Measurements from ENCODE around the gene GPAT2. TPM values are rescaled to one million over a fixed set of nuclear protein-coding genes. Genes with fewer than 3 reads are reported as not detected.
"Not testable (repeated sequence)": the region's sequence is repeated elsewhere in the genome, so short reads cannot be mapped to it uniquely, and the experiment has no call there.

The GPAT2 gene
- total RNA-seq, 3 donors from 2014 or later (not counting 1 experiment from before 2014, with no cell fraction given): 2.3 to 6.0 (median 3.8) TPM

GRCh38 chr2:96035554-96035953 lies 838 bp upstream of the GPAT2 start:
- H3K27me3 ChIP-seq (ENCODE audit: control insufficient read depth, insufficient read depth, low read length); intact Hi-C loops (cut with micrococcal nuclease); H3K9me3 ChIP-seq (ENCODE audit: control insufficient read depth, insufficient read depth, low read length); H3K27ac Mint-ChIP-seq; H3K4me1 Mint-ChIP-seq; H3K36me3 ChIP-seq (ENCODE audit: control insufficient read depth, insufficient read depth, low read length); DNase-seq; H3K27me3 Mint-ChIP-seq (ENCODE audit: low read depth in 2 of 2); H3K27ac ChIP-seq (ENCODE audit: low read length); H3K9me3 Mint-ChIP-seq; H3K4me1 ChIP-seq (ENCODE audit: control insufficient read depth, insufficient read depth, low read length); H3K36me3 Mint-ChIP-seq; H3K4me3 ChIP-seq (ENCODE audit: low read length); ATAC-seq; H3K4me3 Mint-ChIP-seq: not testable (repeated sequence)
- WGBS (ENCODE audit: insufficient coverage): no CpG with 5 or more reads among the region's 14 CpGs

GRCh38 chr2:96033997-96034396 lies 719 bp downstream of the GPAT2 start:
- H3K27ac Mint-ChIP-seq; H3K4me1 Mint-ChIP-seq; H3K36me3 Mint-ChIP-seq; H3K9me3 ChIP-seq (ENCODE audit: control insufficient read depth, insufficient read depth, low read length); H3K4me3 ChIP-seq (ENCODE audit: low read length); H3K27ac ChIP-seq (ENCODE audit: low read length); H3K9me3 Mint-ChIP-seq; DNase-seq; H3K4me3 Mint-ChIP-seq; H3K36me3 ChIP-seq (ENCODE audit: control insufficient read depth, insufficient read depth, low read length); intact Hi-C loops (cut with micrococcal nuclease); H3K27me3 Mint-ChIP-seq (ENCODE audit: low read depth in 2 of 2); H3K4me1 ChIP-seq (ENCODE audit: control insufficient read depth, insufficient read depth, low read length); H3K27me3 ChIP-seq (ENCODE audit: control insufficient read depth, insufficient read depth, low read length): not testable (repeated sequence)
- WGBS (ENCODE audit: insufficient coverage): no CpG with 5 or more reads among the region's 9 CpGs
- peak in 2 of 3 donors; percentile 32 to 58 for ATAC-seq

GRCh38 chr2:96027725-96028325 lies 6.9 kb downstream of the GPAT2 start:
- not testable (repeated sequence) for DNase-seq; H3K4me1 ChIP-seq (ENCODE audit: control insufficient read depth, insufficient read depth, low read length); H3K27ac ChIP-seq (ENCODE audit: low read length); H3K27me3 ChIP-seq (ENCODE audit: control insufficient read depth, insufficient read depth, low read length); H3K36me3 Mint-ChIP-seq; H3K4me3 ChIP-seq (ENCODE audit: low read length); H3K4me1 Mint-ChIP-seq; H3K27ac Mint-ChIP-seq; ATAC-seq; H3K9me3 Mint-ChIP-seq; H3K4me3 Mint-ChIP-seq; H3K9me3 ChIP-seq (ENCODE audit: control insufficient read depth, insufficient read depth, low read length); H3K36me3 ChIP-seq (ENCODE audit: control insufficient read depth, insufficient read depth, low read length); H3K27me3 Mint-ChIP-seq (ENCODE audit: low read depth in 2 of 2)
- intact Hi-C loops (cut with micrococcal nuclease): loop anchor here (10.0 kb wide), 4 partner anchors 87 to 477 kb away; partner anchors contain the start of genes ADRA2B, CIAO1, NEURL3 and TMEM127
- WGBS (ENCODE audit: insufficient coverage): no CpG with 5 or more reads among the region's 16 CpGs

GRCh38 chr2:96025755-96026154 lies 9.0 kb downstream of the GPAT2 start:
- WGBS (ENCODE audit: insufficient coverage): 87% methylated on average over 5 of the region's 6 CpGs
- H3K9me3 ChIP-seq (ENCODE audit: control insufficient read depth, insufficient read depth, low read length); H3K36me3 ChIP-seq (ENCODE audit: control insufficient read depth, insufficient read depth, low read length); H3K27ac ChIP-seq (ENCODE audit: low read length); H3K36me3 Mint-ChIP-seq; H3K27ac Mint-ChIP-seq; DNase-seq; ATAC-seq; H3K4me1 ChIP-seq (ENCODE audit: control insufficient read depth, insufficient read depth, low read length); H3K4me1 Mint-ChIP-seq; H3K9me3 Mint-ChIP-seq; H3K4me3 Mint-ChIP-seq; H3K4me3 ChIP-seq (ENCODE audit: low read length); H3K27me3 Mint-ChIP-seq (ENCODE audit: low read depth in 2 of 2); H3K27me3 ChIP-seq (ENCODE audit: control insufficient read depth, insufficient read depth, low read length): not testable (repeated sequence)
- intact Hi-C loops (cut with micrococcal nuclease): loop anchor here (10.0 kb wide), 4 partner anchors 89 to 479 kb away; partner anchors contain the start of genes ADRA2B, CIAO1, NEURL3 and TMEM127

- Histone ChIP-seq H3K9me3 (ENCODE audit: control insufficient read depth, insufficient read depth, low read length) (no peaks in the 10 kb centered on the region), H3K4me1 (ENCODE audit: control insufficient read depth, insufficient read depth, low read length) (no peaks in the 10 kb centered on the region), H3K4me3 (ENCODE audit: low read length) (no peak overlapping the region), H3K27me3 (ENCODE audit: control insufficient read depth, insufficient read depth, low read length) (no peaks in the 10 kb centered on the region), H3K27ac (ENCODE audit: low read length) (no peak overlapping the region), H3K36me3 (ENCODE audit: control insufficient read depth, insufficient read depth, low read length) (no peaks in the 10 kb centered on the region)
- ATAC-seq (no peak), DNase-seq (no peak)
- 92% methylated on average over 2 of the region's 4 CpGs for WGBS (ENCODE audit: insufficient coverage)
- peaks cover 0 to 6% of the 10 kb centered on the region in 2 donors for H3K4me1 Mint-ChIP-seq
- no peak for TF ChIP-seq CTCF (IDR thresholded peaks at IDR 0.05)
- no peak overlapping the region for H3K27ac Mint-ChIP-seq
- no peaks in the 10 kb centered on the region for H3K27me3 Mint-ChIP-seq (ENCODE audit: low read depth in 2 of 2)
- intact Hi-C loops (cut with micrococcal nuclease): loop anchor here (10.0 kb wide), 4 partner anchors 90 to 480 kb away; partner anchors contain the start of genes ADRA2B, CIAO1, NEURL3 and TMEM127
- no peaks in the 10 kb centered on the region for H3K36me3 Mint-ChIP-seq
- H3K9me3 Mint-ChIP-seq: no peaks in the 10 kb centered on the region
- H3K4me3 Mint-ChIP-seq: no peak overlapping the region
These were observed 9.6 kb downstream of the GPAT2 start for GRCh38 chr2:96025194-96025492.
